ENCODE results near the gene CCDC158.

CCDC158 gene

GRCh38 chr4:76312457-76312856, 108.5 kb downstream of the CCDC158 start:
- in situ Hi-C loops (cut with MboI; ENCODE audit: low pct_unique_long_range_greater_than_20kb, low sequenced_read_pairs, unreplicated experiment), result no loop called here
- DNase-seq (ENCODE audit: low spot score), result no peak
- TF ChIP-seq, protein P1, sequence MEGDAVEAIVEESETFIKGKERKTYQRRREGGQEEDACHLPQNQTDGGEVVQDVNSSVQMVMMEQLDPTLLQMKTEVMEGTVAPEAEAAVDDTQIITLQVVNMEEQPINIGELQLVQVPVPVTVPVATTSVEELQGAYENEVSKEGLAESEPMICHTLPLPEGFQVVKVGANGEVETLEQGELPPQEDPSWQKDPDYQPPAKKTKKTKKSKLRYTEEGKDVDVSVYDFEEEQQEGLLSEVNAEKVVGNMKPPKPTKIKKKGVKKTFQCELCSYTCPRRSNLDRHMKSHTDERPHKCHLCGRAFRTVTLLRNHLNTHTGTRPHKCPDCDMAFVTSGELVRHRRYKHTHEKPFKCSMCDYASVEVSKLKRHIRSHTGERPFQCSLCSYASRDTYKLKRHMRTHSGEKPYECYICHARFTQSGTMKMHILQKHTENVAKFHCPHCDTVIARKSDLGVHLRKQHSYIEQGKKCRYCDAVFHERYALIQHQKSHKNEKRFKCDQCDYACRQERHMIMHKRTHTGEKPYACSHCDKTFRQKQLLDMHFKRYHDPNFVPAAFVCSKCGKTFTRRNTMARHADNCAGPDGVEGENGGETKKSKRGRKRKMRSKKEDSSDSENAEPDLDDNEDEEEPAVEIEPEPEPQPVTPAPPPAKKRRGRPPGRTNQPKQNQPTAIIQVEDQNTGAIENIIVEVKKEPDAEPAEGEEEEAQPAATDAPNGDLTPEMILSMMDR (IDR thresholded peaks at IDR 0.05; ENCODE audit: extremely low read depth, insufficient read depth, missing control alignments), result no peak

GRCh38 chr4:76311896-76312331, 109.0 kb downstream of the CCDC158 start:
- in situ Hi-C loops (cut with MboI; ENCODE audit: low pct_unique_long_range_greater_than_20kb, low sequenced_read_pairs, unreplicated experiment), result no loop called here
- DNase-seq (ENCODE audit: low spot score), result no peak
- TF ChIP-seq, protein P1 (IDR thresholded peaks at IDR 0.05; ENCODE audit: extremely low read depth, insufficient read depth, missing control alignments), result no peak

DNA sequence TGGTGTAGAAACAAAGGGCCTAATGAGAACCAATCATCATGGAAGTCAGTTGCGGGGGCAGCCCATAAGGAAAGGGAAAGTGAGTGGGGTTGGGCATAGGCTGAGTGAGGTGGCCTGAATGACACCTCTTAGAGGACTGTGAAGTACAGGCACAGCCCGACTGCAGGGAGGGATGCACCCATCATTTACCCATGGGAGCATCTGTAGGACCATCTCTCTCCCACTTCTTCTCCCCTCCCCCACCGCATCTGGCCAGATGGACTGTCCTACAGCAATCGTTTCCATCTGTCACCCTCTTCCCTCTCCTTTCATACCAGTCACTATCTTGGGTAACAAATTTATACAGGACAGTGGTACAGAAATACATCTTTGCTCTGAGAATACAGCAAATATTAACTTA, 110.3 kb downstream of the CCDC158 start:
- DNase-seq (ENCODE audit: low spot score), result no peak
- in situ Hi-C loops (cut with MboI; ENCODE audit: low pct_unique_long_range_greater_than_20kb, low sequenced_read_pairs, unreplicated experiment), result no loop called here
- TF ChIP-seq, protein P1 (IDR thresholded peaks at IDR 0.05; ENCODE audit: extremely low read depth, insufficient read depth, missing control alignments), result no peak

GRCh38 chr4:76309939-76310550, 110.9 kb downstream of the CCDC158 start:
- DNase-seq (ENCODE audit: low spot score), result no peak
- TF ChIP-seq, protein P1 (IDR thresholded peaks at IDR 0.05; ENCODE audit: extremely low read depth, insufficient read depth, missing control alignments), result no peak
- in situ Hi-C loops (cut with MboI; ENCODE audit: low pct_unique_long_range_greater_than_20kb, low sequenced_read_pairs, unreplicated experiment), result no loop called here

GRCh38 chr4:76308548-76308947, 112.4 kb downstream of the CCDC158 start:
- TF ChIP-seq, protein P1 (IDR thresholded peaks at IDR 0.05; ENCODE audit: extremely low read depth, insufficient read depth, missing control alignments), result no peak
- in situ Hi-C loops (cut with MboI; ENCODE audit: low pct_unique_long_range_greater_than_20kb, low sequenced_read_pairs, unreplicated experiment), result no loop called here
- no peak for DNase-seq (ENCODE audit: low spot score)

DNA sequence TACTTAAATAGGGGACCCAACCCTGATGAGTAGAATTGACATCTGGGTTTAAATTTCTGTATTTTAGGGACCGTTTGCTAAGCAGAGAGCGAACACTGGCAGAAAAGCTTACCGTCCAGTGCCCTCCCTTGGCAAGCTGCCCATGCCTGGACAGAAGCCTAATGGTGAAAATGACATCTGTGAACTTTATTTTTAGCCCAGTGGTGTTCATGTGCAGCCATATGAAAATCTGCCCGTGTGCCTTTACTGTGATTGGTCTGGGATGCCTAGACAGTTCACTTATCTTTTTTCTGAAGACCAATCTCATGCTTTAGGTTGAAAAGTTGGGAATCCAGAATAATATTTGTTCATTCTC, 113.3 kb downstream of the CCDC158 start:
- TF ChIP-seq, protein P1 (IDR thresholded peaks at IDR 0.05; ENCODE audit: extremely low read depth, insufficient read depth, missing control alignments), result no peak
- in situ Hi-C loops (cut with MboI; ENCODE audit: low pct_unique_long_range_greater_than_20kb, low sequenced_read_pairs, unreplicated experiment), result no loop called here
- DNase-seq (ENCODE audit: low spot score), result no peak
